SK-N-MC (cell line): ENCODE measurements around the gene EIF3J.
"Not testable (repeated sequence)": the region's sequence is repeated elsewhere in the genome, so short reads cannot be mapped to it uniquely, and the experiment has no call there.

ENCODE experiments used
- DNase-seq: peaks from one replicate; pipeline ENCODE4 v3.0.0-alpha.2; 2011; ENCODE audit warnings: low read depth, low spot score
- H3K27ac ChIP-seq: fragments of 200-600 bp; sonication (generic); 2 replicates; pipeline ENCODE4 v1.5.1; 2016; ENCODE audit warnings: mixed run types
- H3K36me3 ChIP-seq: fragments of 200-600 bp; sonication (generic); 2 replicates; pipeline ENCODE4 v1.6.1; 2017; ENCODE audit warnings: antibody characterized with exemption, low read length, mixed read lengths; ENCODE audit not compliant: insufficient read depth
- H3K4me3 ChIP-seq: fragments of 200-600 bp; sonication (generic); 2 replicates; pipeline ENCODE4 v1.5.1; 2016
- H3K9ac ChIP-seq: fragments of 200-600 bp; sonication (generic); 2 replicates; pipeline ENCODE4 v1.8.0; 2017; ENCODE audit warnings: mixed run types, mixed read lengths; ENCODE audit not compliant: insufficient read length
- H3K9me3 ChIP-seq: fragments of 200-600 bp; sonication (generic); 2 replicates; pipeline ENCODE4 v1.6.1; 2017; ENCODE audit warnings: low read depth, mild to moderate bottlenecking, antibody characterized with exemption, low read length, moderate library complexity, mixed read lengths
- EZH2 ChIP-seq: fragments of 200-600 bp; sonication (generic); IDR thresholded peaks from one replicate; pipeline ENCODE4 v1.6.1; 2017; ENCODE audit warnings: antibody characterized with exemption
- FOXP2 ChIP-seq: optimal IDR thresholded peaks from 2 replicates; pipeline ENCODE3; 2011; ENCODE audit warnings: mild to moderate bottlenecking, moderate library complexity; ENCODE audit not compliant: insufficient read depth; ENCODE audit errors: extremely low read length, control extremely low read depth
- POLR2AphosphoS5 ChIP-seq: IDR thresholded peaks from 2 replicates; pipeline ENCODE4 v1.6.1; 2012; ENCODE audit warnings: mild to moderate bottlenecking, low read depth, low read length, borderline replicate concordance

Gene EIF3J

GRCh38 chr15:44550256-44550655 lies 13.3 kb downstream of the EIF3J start:
- no peak overlapping the region for H3K4me3 ChIP-seq
- no peak for DNase-seq
- H3K9ac ChIP-seq: no peak overlapping the region
- TF ChIP-seq POLR2AphosphoS5: no peak
- TF ChIP-seq EZH2: no peak
- TF ChIP-seq FOXP2: no peak
- H3K9me3 ChIP-seq: no peaks in the 10 kb centered on the region
- no peak overlapping the region for H3K27ac ChIP-seq
- peaks cover 57% of the 10 kb centered on the region for H3K36me3 ChIP-seq

DNA sequence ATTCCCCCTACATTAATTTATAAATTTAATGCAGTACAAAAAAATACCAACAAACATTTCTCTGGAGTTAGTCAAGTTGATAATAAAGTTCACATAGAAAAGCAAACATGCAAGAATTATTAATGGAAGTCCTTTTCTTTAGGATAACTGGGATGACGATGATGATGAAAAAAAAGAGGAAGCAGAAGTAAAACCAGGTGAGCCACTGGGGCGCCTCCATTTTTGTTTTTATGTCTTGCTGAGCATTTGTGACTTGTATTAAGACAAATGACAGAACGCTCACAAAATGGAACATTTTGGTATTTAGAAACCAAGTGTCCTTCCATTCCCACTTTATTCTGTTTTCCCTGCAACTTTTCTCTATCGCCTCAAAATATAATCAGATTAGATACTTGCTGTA lies 13.8 kb downstream of the EIF3J start:
- Histone ChIP-seq H3K9me3 (no peaks in the 10 kb centered on the region), H3K36me3 (peaks cover 62% of the 10 kb centered on the region), H3K9ac (no peak overlapping the region), H3K27ac (no peak overlapping the region), H3K4me3 (no peak overlapping the region)
- no peak for TF ChIP-seq FOXP2
- no peak for TF ChIP-seq EZH2
- TF ChIP-seq POLR2AphosphoS5: no peak
- no peak for DNase-seq

DNA sequence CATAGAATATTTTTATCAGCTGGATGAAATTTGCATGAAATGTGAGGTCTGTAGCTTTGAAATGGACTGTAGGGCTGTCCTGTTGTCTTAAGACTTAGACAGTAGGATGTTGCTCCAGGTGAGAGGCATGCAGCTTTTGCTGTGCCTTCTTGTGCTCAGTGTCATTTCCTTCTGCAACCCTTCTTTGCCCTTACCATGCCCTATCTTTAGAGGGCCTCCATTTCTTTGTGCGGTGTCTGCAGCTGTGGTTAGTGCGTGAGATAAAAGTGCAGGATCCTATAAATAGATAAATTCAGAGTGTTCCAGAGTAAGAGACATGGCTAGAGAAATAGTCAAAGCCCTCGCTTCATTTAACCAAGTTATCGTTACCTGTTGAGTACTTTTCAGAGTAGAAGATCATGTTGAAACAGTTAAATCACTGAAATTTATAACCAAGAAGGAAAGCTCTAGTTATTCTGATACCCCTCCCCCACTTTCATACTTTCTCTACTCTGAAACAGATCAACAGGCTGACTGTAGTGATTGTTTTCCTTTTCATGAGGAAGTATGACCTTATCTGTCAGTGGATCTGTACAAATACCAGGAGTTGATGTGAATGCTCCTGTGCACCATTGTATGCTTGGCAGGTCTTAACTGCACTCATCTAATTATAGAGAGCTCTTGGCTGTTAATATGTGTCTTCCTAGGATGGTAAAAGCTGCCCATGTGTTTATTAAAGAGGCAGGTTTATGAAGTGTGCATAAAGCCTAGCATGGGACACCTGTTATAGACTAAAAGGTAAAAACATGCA lies 18.2 kb downstream of the EIF3J start:
- Histone ChIP-seq H3K36me3 (peaks cover 86% of the 10 kb centered on the region), H3K27ac (no peak overlapping the region), H3K4me3 (no peak overlapping the region), H3K9ac (no peak overlapping the region), H3K9me3 (no peaks in the 10 kb centered on the region)
- TF ChIP-seq POLR2AphosphoS5 (no peak), EZH2 (no peak)
- no peak for DNase-seq

- not testable (repeated sequence) for H3K27ac ChIP-seq, DNase-seq, H3K9ac ChIP-seq, H3K4me3 ChIP-seq
- Histone ChIP-seq H3K36me3 (peaks cover 94% of the 10 kb centered on the region), H3K9me3 (peaks cover 24% of the 10 kb centered on the region)
Observed at GRCh38 chr15:44560926-44561325, 24.0 kb downstream of the EIF3J start.

DNA sequence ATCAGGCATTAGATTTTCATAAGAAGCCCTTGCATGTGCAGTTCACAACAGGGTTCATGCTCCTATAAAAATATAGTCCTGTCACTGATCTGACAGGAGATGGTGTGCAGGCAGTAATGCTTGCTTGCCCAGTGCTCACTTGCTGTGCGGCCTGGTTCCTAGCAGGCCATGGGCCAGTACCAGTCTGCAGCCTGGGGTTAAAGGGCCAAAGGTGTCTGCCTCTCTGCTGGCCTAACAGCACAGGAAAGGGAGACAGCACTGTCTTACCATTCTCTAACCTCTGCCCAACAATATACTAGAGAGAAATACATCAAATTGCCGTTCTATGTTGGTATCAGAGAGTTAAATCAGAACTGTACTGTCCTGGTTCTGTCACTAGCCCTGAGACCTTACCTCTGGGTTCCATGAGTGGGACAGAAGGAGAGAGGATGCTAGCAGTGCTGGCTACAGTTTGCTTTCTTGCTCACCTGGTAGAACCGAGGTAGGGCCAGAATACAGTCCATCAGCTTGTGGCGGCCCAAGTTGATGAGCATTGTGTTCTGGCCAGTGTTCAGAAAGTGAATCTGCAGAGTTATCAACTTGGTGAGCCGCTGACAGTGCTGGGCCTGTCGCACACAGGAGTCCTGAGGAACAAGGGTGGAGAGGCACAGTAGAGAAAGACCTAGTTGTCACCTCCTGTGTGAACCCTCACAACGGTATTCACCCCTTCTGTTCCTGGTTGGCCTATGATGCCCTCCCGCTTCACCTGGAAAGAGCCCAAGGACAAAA lies 28.6 kb downstream of the EIF3J start:
- H3K4me3 ChIP-seq: no peak overlapping the region
- no peak for TF ChIP-seq EZH2
- H3K9ac ChIP-seq: no peak overlapping the region
- no peak overlapping the region for H3K27ac ChIP-seq
- peaks cover 65% of the 10 kb centered on the region for H3K36me3 ChIP-seq
- no peak for DNase-seq
- H3K9me3 ChIP-seq: peaks cover 24% of the 10 kb centered on the region

GRCh38 chr15:44566155-44566540 lies 29.2 kb downstream of the EIF3J start:
- Histone ChIP-seq H3K9me3 (peaks cover 24% of the 10 kb centered on the region), H3K4me3 (no peak overlapping the region), H3K27ac (no peak overlapping the region), H3K9ac (no peak overlapping the region), H3K36me3 (peaks cover 59% of the 10 kb centered on the region)
- no peak for DNase-seq
- no peak for TF ChIP-seq EZH2
- no peak for TF ChIP-seq FOXP2
- no peak for TF ChIP-seq POLR2AphosphoS5

- H3K36me3 ChIP-seq: peaks cover 37% of the 10 kb centered on the region
- H3K9ac ChIP-seq: no peak overlapping the region
- peak overlapping the region; percentile 46; the same call in 1 of the 2 replicates for H3K27ac ChIP-seq
- no peak overlapping the region for H3K4me3 ChIP-seq
- peaks cover 20% of the 10 kb centered on the region for H3K9me3 ChIP-seq
- TF ChIP-seq POLR2AphosphoS5 (no peak), EZH2 (no peak), FOXP2 (no peak)
- DNase-seq: no peak
Observed at GRCh38 chr15:44568338-44568737, 31.4 kb downstream of the EIF3J start.

- no peak for DNase-seq
- Histone ChIP-seq H3K36me3 (peaks cover 28% of the 10 kb centered on the region), H3K9me3 (peaks cover 10% of the 10 kb centered on the region), H3K4me3 (no peak overlapping the region), H3K9ac (no peak overlapping the region), H3K27ac (no peak overlapping the region)
- TF ChIP-seq POLR2AphosphoS5 (no peak), EZH2 (no peak), FOXP2 (no peak)
Observed at GRCh38 chr15:44569316-44569715, 32.4 kb downstream of the EIF3J start.

- no peak for TF ChIP-seq EZH2
- no peak for TF ChIP-seq POLR2AphosphoS5
- no peak for TF ChIP-seq FOXP2
- H3K9me3 ChIP-seq: peaks cover 4% of the 10 kb centered on the region; the same call in 1 of the 2 replicates
- no peak for DNase-seq
- H3K4me3 ChIP-seq: no peak overlapping the region
- H3K36me3 ChIP-seq: peaks cover 17% of the 10 kb centered on the region
- no peak overlapping the region for H3K9ac ChIP-seq
- H3K27ac ChIP-seq: no peak overlapping the region
Observed at GRCh38 chr15:44570361-44570760, 33.4 kb downstream of the EIF3J start.
